ENCODE results near the gene TDRD12. TPM values are rescaled to one million over a fixed set of nuclear protein-coding genes. Genes with fewer than 3 reads are reported as not detected.
"Not testable (repeated sequence)": the region's sequence is repeated elsewhere in the genome, so short reads cannot be mapped to it uniquely, and the experiment has no call there.

The TDRD12 gene
- total RNA-seq, 4 donors from 2014 or later, result 0.42 to 4.7 (median 2.4) TPM

DNA sequence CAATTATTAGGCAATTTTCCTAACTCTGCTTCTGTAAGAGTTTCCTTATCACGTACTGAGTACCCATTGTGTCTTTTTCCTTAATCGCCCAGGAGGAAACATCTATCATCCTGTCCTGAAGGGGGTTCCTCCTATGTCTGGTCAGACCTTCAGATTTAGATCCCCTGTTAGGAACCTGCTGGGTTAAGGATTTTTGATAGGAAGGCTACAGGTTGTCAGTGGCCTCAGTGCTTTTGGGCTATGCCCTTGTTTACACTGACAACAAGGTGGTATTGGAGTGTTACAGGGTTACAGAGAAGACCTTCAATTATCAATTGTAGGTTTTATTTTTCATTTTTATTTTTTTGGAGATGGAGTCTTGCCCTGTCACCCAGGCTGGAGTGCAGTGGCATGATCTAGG, 24.7 kb upstream of the TDRD12 start:
- H3K27ac ChIP-seq; H3K9me3 ChIP-seq; H3K27me3 ChIP-seq; DNase-seq (ENCODE audit: low spot score in 2 of 2): not testable (repeated sequence)
- Histone ChIP-seq H3K4me1 (peaks cover 60% of the 10 kb centered on the region), H3K4me3 (peak overlapping the region; percentile 80), H3K36me3 (peaks cover 12% of the 10 kb centered on the region)
- WGBS, result 41% methylated on average over 2 of the region's 2 CpGs

DNA sequence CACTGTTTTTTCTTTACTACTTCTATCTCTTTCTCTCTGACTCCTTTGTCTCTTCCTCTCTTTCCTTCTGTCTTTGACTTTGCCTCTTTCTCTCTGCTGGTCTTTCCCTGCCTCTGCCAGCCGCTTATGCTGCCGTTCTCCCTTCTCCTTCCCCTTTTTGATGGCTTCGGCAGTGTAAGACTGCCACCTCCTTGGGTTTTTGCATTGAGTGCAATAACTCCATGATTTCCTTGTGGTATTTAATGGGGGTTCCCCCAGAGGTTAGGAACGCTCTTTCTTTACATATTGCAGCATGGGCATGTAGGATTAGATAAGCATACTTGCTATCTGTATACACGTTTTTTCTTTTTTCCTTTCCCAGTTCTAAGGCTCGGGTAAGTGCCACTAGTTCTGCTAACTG, 24.1 kb upstream of the TDRD12 start:
- H3K27ac ChIP-seq; H3K9me3 ChIP-seq; DNase-seq (ENCODE audit: low spot score in 2 of 2); H3K4me3 ChIP-seq; H3K27me3 ChIP-seq: not testable (repeated sequence)
- WGBS, result 67% methylated on average over 6 of the region's 6 CpGs
- H3K4me1 ChIP-seq, result peaks cover 56% of the 10 kb centered on the region
- peaks cover 15% of the 10 kb centered on the region for H3K36me3 ChIP-seq

DNA sequence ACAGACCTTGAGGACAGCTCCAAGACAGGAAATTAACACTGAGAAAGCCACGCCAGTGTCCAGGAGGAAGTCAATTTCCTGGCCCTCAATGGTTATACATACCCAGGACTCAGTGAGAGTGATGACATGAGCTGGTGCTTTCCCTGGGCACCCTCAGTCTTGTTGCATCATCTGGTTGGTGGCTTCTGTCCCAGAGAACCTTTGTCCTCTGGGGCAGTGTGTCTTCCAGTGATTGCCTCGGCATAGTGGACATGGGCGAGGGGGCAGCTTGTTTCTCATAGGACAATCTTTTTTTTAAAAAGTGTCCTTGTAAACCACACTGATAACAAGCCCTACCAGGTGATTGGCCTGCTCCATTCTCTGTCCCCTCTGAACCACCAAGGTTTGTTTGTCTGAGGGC, 22.8 kb upstream of the TDRD12 start:
- H3K27me3 ChIP-seq; H3K4me3 ChIP-seq; DNase-seq (ENCODE audit: low spot score in 2 of 2); H3K9me3 ChIP-seq; H3K27ac ChIP-seq: not testable (repeated sequence)
- WGBS, result 88% methylated on average over 3 of the region's 3 CpGs
- Histone ChIP-seq H3K36me3 (peaks cover 15% of the 10 kb centered on the region), H3K4me1 (peaks cover 45% of the 10 kb centered on the region)

DNA sequence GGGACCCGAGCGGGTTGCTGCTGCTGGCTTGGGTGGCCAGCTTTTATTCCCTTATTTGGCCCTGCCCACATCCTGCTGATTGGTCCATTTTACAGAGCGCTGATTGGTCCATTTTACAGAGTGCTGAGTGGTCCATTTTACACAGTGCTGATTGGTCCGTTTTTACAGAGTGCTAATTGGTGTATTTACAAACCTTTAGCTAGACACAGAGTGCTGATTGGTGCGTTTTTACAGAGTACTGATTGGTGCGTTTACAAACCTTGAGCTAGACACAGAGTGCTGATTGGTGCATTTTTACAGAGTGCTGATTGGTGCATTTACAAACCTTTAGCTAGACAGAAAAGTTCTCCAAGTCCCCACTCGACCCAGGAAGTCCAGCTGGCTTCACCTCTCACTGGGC, 19.4 kb upstream of the TDRD12 start:
- Histone ChIP-seq H3K4me1 (peaks cover 18% of the 10 kb centered on the region), H3K9me3 (peaks cover 10% of the 10 kb centered on the region), H3K36me3 (peaks cover 29% of the 10 kb centered on the region)
- not testable (repeated sequence) for H3K27ac ChIP-seq; H3K27me3 ChIP-seq; DNase-seq (ENCODE audit: low spot score in 2 of 2); H3K4me3 ChIP-seq
- WGBS, result 91% methylated on average over 7 of the region's 7 CpGs

DNA sequence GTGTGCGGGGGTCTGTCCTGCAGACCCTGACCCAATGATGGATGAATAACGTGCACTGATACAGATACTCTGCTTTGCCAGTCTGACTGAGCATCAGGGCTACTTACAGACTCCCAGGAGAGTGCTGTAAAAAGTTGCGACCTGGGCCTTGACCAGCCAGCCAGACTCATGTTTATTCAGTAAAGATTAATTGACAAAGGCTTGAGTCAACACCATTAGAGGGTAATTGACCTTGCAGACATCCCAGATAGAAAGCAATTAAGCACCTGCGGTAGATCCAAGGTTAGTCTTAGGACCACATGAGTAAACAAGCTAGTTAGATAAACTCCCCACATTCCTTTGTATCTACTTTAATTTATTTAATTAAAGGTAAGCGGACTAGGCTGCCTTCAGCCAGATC, 17.6 kb upstream of the TDRD12 start:
- DNase-seq (ENCODE audit: low spot score in 2 of 2), result peak in 1 of 2 donors; percentile 11
- Histone ChIP-seq H3K9me3 (peaks cover 10% of the 10 kb centered on the region), H3K36me3 (peaks cover 35% of the 10 kb centered on the region), H3K4me3 (no peak overlapping the region), H3K4me1 (peaks cover 2% of the 10 kb centered on the region), H3K27ac (no peak overlapping the region), H3K27me3 (no peaks in the 10 kb centered on the region)
- WGBS, result 94% methylated on average over 5 of the region's 5 CpGs
- no peak for TF ChIP-seq POLR2A (IDR thresholded peaks at IDR 0.05)
- TF ChIP-seq, protein P1, sequence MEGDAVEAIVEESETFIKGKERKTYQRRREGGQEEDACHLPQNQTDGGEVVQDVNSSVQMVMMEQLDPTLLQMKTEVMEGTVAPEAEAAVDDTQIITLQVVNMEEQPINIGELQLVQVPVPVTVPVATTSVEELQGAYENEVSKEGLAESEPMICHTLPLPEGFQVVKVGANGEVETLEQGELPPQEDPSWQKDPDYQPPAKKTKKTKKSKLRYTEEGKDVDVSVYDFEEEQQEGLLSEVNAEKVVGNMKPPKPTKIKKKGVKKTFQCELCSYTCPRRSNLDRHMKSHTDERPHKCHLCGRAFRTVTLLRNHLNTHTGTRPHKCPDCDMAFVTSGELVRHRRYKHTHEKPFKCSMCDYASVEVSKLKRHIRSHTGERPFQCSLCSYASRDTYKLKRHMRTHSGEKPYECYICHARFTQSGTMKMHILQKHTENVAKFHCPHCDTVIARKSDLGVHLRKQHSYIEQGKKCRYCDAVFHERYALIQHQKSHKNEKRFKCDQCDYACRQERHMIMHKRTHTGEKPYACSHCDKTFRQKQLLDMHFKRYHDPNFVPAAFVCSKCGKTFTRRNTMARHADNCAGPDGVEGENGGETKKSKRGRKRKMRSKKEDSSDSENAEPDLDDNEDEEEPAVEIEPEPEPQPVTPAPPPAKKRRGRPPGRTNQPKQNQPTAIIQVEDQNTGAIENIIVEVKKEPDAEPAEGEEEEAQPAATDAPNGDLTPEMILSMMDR (IDR thresholded peaks at IDR 0.05), result no peak
- no peak for TF ChIP-seq EP300 (IDR thresholded peaks at IDR 0.05)
- no peak for TF ChIP-seq POLR2AphosphoS5 (IDR thresholded peaks at IDR 0.05)

DNA sequence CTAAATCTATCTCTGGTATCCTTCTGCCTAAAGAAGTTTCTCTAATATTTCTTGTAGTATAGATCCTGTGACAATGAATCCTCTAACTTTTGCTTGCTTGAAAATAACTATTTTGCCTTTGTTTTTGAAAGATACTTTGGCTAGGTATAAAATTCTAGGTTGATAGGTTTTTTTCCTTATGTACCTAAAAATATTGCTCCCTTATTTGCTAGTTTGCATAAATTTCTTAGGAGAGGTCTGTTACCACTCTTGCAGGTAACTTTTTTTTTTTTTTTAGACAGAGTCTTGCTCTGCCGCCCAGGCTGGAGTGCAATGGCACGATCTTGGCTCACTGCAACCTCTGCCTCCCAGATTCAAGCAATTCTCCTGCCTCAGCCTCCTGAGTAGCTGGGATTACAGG, 15.6 kb upstream of the TDRD12 start:
- peaks cover 10% of the 10 kb centered on the region for H3K9me3 ChIP-seq
- H3K27ac ChIP-seq; H3K4me3 ChIP-seq; H3K4me1 ChIP-seq; DNase-seq (ENCODE audit: low spot score in 2 of 2); H3K27me3 ChIP-seq: not testable (repeated sequence)
- peaks cover 29% of the 10 kb centered on the region for H3K36me3 ChIP-seq
- WGBS, result 100% methylated on average over 2 of the region's 2 CpGs

DNA sequence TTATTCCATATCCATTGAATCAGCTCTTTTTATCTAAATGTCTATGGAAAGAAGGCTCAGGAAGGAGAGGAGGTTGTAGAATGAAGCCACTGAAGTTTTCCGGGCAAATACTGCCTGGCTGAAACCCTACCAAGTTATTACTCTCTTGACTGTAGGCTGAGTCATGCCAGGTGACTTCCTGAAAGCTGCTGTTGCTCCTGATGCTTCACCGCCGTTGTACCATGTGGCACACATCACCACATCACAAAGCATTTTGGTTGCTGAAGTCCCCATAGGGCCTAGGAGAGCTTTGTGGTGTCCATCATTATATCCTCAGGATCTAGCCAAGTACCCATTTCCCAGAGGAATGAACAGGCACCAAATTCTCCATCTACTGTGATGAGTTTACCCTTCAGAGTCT, 11.1 kb upstream of the TDRD12 start:
- Histone ChIP-seq H3K4me3 (no peak overlapping the region), H3K27ac (no peak overlapping the region), H3K9me3 (peaks cover 6% of the 10 kb centered on the region), H3K27me3 (no peaks in the 10 kb centered on the region), H3K36me3 (peaks cover 55% of the 10 kb centered on the region), H3K4me1 (no peaks in the 10 kb centered on the region)
- DNase-seq (ENCODE audit: low spot score in 2 of 2), result no peak
- WGBS, result 74% methylated on average over 3 of the region's 3 CpGs
- no peak for TF ChIP-seq EP300 (IDR thresholded peaks at IDR 0.05)
- TF ChIP-seq, protein P1 (IDR thresholded peaks at IDR 0.05), result no peak

DNA sequence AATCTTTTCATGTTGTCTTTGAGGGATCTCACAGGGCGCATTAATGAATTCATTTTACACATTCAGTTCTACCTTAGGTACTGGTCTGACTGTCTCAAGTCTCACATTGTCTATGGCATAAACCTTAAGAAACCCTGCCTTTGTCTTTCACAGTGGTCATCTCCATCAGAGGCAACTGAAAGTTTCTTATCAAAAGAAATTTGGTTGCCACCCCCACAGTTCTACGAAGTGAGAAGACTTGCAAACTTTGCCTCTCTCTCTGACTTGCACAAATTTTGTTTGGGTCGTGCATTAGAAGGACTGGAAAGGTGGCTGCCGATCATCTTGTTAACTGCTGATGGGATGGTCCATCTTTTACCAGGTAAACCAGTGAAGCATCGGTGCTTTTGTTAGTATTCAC, 10.5 kb upstream of the TDRD12 start:
- DNase-seq (ENCODE audit: low spot score in 2 of 2), result no peak
- peaks cover 6% of the 10 kb centered on the region for H3K9me3 ChIP-seq
- TF ChIP-seq EP300 (IDR thresholded peaks at IDR 0.05) (no peak), POLR2A (IDR thresholded peaks at IDR 0.05) (no peak), POLR2AphosphoS5 (IDR thresholded peaks at IDR 0.05) (no peak)
- TF ChIP-seq, protein P1 (IDR thresholded peaks at IDR 0.05), result no peak
- H3K36me3 ChIP-seq, result peaks cover 59% of the 10 kb centered on the region
- no peak overlapping the region for H3K27ac ChIP-seq
- no peaks in the 10 kb centered on the region for H3K4me1 ChIP-seq
- H3K27me3 ChIP-seq, result no peaks in the 10 kb centered on the region
- H3K4me3 ChIP-seq, result no peak overlapping the region
- 88% methylated on average over 5 of the region's 5 CpGs for WGBS
